ENCODE data around the gene ZCRB1.

GRCh38 chr12:42325653-42326474 is at the start of gene ZCRB1, which contains the start of gene PPHLN1:
- peak in 1 of 5 experiments; percentile 7 for TF ChIP-seq CTCF (IDR thresholded peaks at IDR 0.05 in 4 of 5, conservative IDR thresholded peaks at IDR 0.05 in 1 of 5)
- TF ChIP-seq POLR2A (IDR thresholded peaks at IDR 0.05), result peak; percentile 65 to 71
